Measurements from ENCODE around the gene CTSL. TPM values are rescaled to one million over a fixed set of nuclear protein-coding genes. Genes with fewer than 3 reads are reported as not detected.

Gene CTSL
- total and polyA plus RNA-seq, 7 donors: 45.8 to 995 (median 75.3) TPM

- ATAC-seq: no peak
- H3K4me1 ChIP-seq: peaks cover 10% of the 10 kb centered on the region
- no peak overlapping the region for H3K4me3 ChIP-seq
- H3K36me3 ChIP-seq (ENCODE audit: insufficient read depth in 1 of 2, low read depth in 1 of 2): no peaks in the 10 kb centered on the region
- WGBS, 3 donors: 74 to 93% (median 90%) methylated on average over 5 to 6 of the region's 6 CpGs
- H3K9me3 ChIP-seq: no peaks in the 10 kb centered on the region
- intact Hi-C loops (cut with DNase I): no loop called here
- DNase-seq: no peak
- H3K27ac ChIP-seq: no peak overlapping the region
- TF ChIP-seq, protein P1, sequence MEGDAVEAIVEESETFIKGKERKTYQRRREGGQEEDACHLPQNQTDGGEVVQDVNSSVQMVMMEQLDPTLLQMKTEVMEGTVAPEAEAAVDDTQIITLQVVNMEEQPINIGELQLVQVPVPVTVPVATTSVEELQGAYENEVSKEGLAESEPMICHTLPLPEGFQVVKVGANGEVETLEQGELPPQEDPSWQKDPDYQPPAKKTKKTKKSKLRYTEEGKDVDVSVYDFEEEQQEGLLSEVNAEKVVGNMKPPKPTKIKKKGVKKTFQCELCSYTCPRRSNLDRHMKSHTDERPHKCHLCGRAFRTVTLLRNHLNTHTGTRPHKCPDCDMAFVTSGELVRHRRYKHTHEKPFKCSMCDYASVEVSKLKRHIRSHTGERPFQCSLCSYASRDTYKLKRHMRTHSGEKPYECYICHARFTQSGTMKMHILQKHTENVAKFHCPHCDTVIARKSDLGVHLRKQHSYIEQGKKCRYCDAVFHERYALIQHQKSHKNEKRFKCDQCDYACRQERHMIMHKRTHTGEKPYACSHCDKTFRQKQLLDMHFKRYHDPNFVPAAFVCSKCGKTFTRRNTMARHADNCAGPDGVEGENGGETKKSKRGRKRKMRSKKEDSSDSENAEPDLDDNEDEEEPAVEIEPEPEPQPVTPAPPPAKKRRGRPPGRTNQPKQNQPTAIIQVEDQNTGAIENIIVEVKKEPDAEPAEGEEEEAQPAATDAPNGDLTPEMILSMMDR (IDR thresholded peaks at IDR 0.05): no peak
- no peaks in the 10 kb centered on the region for H3K27me3 ChIP-seq (ENCODE audit: insufficient read depth in 3 of 3, low read length in 2 of 3)
These were observed 6.9 kb upstream of the CTSL start for GRCh38 chr9:87718852-87719612.

DNA sequence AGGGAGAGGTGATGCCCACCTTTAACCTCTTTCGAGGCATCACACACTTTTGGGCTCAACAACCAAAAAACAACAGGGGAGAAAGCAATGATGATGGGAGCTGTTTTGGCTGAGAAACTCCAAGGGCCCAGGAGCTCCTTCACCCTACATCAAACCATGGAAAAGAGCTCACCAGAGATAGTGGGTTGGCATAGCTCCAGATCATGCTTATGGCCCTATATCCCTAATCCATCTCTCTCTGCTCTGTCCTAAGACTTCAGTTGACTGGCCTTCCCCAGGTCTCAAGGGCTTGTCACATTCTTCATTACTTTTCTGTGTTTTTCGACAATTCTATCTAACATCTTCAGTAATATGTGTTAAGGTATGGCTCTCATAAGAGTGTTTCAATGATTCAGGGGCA is 5.7 kb upstream of the CTSL start:
- TF ChIP-seq, protein P1 (IDR thresholded peaks at IDR 0.05): no peak
- 96 to 99% (median 98%) methylated on average over 2 of the region's 2 CpGs for WGBS, 3 donors
- no peaks in the 10 kb centered on the region for H3K4me1 ChIP-seq
- no peak overlapping the region for H3K4me3 ChIP-seq
- no peaks in the 10 kb centered on the region for H3K9me3 ChIP-seq
- no peak for DNase-seq
- H3K36me3 ChIP-seq (ENCODE audit: insufficient read depth in 1 of 2, low read depth in 1 of 2): no peaks in the 10 kb centered on the region
- no peaks in the 10 kb centered on the region for H3K27me3 ChIP-seq (ENCODE audit: insufficient read depth in 3 of 3, low read length in 2 of 3)
- no peak for ATAC-seq
- H3K27ac ChIP-seq: no peak overlapping the region
- intact Hi-C loops (cut with DNase I): no loop called here

DNA sequence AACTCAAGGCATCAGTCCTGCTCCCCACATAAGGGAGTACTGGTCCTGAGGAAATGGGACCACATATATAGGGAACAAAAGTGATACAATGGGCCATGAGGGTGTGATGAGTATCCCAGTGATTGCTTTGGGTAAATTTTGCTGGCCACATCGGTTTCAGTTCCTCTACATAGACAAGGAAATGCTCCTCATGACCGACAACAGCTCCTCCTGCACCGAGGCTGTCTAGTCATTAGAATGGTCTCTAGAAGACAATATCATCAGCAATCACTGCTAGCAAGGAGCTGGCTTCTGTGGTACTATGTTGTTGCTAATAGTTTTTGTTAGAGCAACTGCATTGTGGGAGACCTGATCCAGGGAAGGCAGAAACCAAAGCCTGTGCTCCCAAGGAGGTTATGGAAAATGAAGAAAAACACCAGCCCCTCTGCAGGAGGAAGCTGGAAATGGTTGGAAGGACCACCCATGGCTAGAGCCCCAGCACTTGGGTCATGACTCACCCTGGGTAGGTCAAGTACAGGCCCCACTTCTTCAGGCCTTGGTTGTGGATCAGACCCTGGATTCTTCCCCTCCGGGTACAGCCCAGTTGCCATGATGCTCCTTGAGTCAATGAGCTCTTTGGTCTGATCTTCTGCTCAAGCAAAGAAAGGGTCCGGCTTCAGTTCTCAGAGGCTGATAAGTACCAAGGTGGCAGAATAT is 3.4 kb upstream of the CTSL start:
- no peak for DNase-seq
- TF ChIP-seq, protein P1 (IDR thresholded peaks at IDR 0.05): no peak
- 76 to 85% (median 84%) methylated on average over 5 of the region's 5 CpGs for WGBS, 3 donors
- Histone ChIP-seq H3K27me3 (ENCODE audit: insufficient read depth in 3 of 3, low read length in 2 of 3) (no peaks in the 10 kb centered on the region), H3K27ac (no peak overlapping the region), H3K36me3 (ENCODE audit: insufficient read depth in 1 of 2, low read depth in 1 of 2) (peaks cover 1 to 4% of the 10 kb centered on the region in 2 donors), H3K9me3 (no peaks in the 10 kb centered on the region), H3K4me1 (peaks cover 7% of the 10 kb centered on the region), H3K4me3 (no peak overlapping the region)
- intact Hi-C loops (cut with DNase I): no loop called here
- no peak for ATAC-seq

- H3K27me3 ChIP-seq (ENCODE audit: insufficient read depth in 3 of 3, low read length in 2 of 3): no peaks in the 10 kb centered on the region
- peaks cover 20% of the 10 kb centered on the region for H3K4me1 ChIP-seq
- peak overlapping the region; percentile 96 for H3K27ac ChIP-seq
- no peaks in the 10 kb centered on the region for H3K9me3 ChIP-seq
- peaks cover 9 to 33% of the 10 kb centered on the region in 2 donors for H3K36me3 ChIP-seq (ENCODE audit: insufficient read depth in 1 of 2, low read depth in 1 of 2)
- peak overlapping the region; percentile 92 for H3K4me3 ChIP-seq
- TF ChIP-seq, protein P1 (IDR thresholded peaks at IDR 0.05): no peak
- WGBS, 3 donors: 2 to 5% (median 4%) methylated on average over 25 of the region's 25 CpGs
- intact Hi-C loops (cut with DNase I): loop anchor here in 1 of 2 donors (5.0 kb wide), 1 partner anchor 43 kb away; no protein-coding TSS in a partner anchor
- DNase-seq (peak; percentile 37 to 70), ATAC-seq (peak in 2 of 4 donors; percentile 1 to 6)
These were observed 491 bp upstream of the CTSL start for GRCh38 chr9:87725356-87725899.
